ENCODE measurements around the gene CASP10.

- TF ChIP-seq, protein P1, sequence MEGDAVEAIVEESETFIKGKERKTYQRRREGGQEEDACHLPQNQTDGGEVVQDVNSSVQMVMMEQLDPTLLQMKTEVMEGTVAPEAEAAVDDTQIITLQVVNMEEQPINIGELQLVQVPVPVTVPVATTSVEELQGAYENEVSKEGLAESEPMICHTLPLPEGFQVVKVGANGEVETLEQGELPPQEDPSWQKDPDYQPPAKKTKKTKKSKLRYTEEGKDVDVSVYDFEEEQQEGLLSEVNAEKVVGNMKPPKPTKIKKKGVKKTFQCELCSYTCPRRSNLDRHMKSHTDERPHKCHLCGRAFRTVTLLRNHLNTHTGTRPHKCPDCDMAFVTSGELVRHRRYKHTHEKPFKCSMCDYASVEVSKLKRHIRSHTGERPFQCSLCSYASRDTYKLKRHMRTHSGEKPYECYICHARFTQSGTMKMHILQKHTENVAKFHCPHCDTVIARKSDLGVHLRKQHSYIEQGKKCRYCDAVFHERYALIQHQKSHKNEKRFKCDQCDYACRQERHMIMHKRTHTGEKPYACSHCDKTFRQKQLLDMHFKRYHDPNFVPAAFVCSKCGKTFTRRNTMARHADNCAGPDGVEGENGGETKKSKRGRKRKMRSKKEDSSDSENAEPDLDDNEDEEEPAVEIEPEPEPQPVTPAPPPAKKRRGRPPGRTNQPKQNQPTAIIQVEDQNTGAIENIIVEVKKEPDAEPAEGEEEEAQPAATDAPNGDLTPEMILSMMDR (conservative IDR thresholded peaks at IDR 0.05; ENCODE audit: low read depth, low read length): no peak
- TF ChIP-seq CEBPB (IDR thresholded peaks at IDR 0.05; ENCODE audit: low read depth, low read length): no peak
- TF ChIP-seq, protein P2, sequence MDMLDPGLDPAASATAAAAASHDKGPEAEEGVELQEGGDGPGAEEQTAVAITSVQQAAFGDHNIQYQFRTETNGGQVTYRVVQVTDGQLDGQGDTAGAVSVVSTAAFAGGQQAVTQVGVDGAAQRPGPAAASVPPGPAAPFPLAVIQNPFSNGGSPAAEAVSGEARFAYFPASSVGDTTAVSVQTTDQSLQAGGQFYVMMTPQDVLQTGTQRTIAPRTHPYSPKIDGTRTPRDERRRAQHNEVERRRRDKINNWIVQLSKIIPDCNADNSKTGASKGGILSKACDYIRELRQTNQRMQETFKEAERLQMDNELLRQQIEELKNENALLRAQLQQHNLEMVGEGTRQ (IDR thresholded peaks at IDR 0.05; ENCODE audit: low read depth, low read length): no peak
- TF ChIP-seq RAD21 (IDR thresholded peaks at IDR 0.05; ENCODE audit: low read length): no peak
- no peak for TF ChIP-seq MAZ (IDR thresholded peaks at IDR 0.05; ENCODE audit: borderline replicate concordance, low read depth, low read length)
- TF ChIP-seq RCOR1 (IDR thresholded peaks at IDR 0.05; ENCODE audit: insufficient replicate concordance, low read length): no peak
- no peak for TF ChIP-seq SMC3 (IDR thresholded peaks at IDR 0.05; ENCODE audit: low read depth, low read length)
- TF ChIP-seq POLR2A (IDR thresholded peaks at IDR 0.05; ENCODE audit: low read depth, low read length): no peak
- TF ChIP-seq RFX5 (IDR thresholded peaks at IDR 0.05; ENCODE audit: low read depth, low read length): no peak
- TF ChIP-seq FOS (IDR thresholded peaks at IDR 0.05; ENCODE audit: low read depth, low read length): no peak
- TF ChIP-seq MXI1 (IDR thresholded peaks at IDR 0.05; ENCODE audit: borderline replicate concordance, low read depth, low read length): no peak
- TF ChIP-seq BHLHE40 (IDR thresholded peaks at IDR 0.05; ENCODE audit: low read depth, low read length): no peak
- no peak for TF ChIP-seq MAFK (IDR thresholded peaks at IDR 0.05; ENCODE audit: low read depth, low read length)
Measured at GRCh38 chr2:201171259-201171814, 11.6 kb upstream of the CASP10 start.

Measured in IMR-90 (cell line).